Rectal smooth muscle tissue (tissue), 1 donor: ENCODE results near the gene NPDC1.

Experiments used
- H3K27ac ChIP-seq: one replicate; pipeline ENCODE4 v1.7.0; 2013; ENCODE audit warnings: low read depth, low read length, inconsistent platforms
- H3K27me3 ChIP-seq: one replicate; pipeline ENCODE4 v1.7.0; 2013; ENCODE audit warnings: low read length; ENCODE audit not compliant: control insufficient read depth, insufficient read depth
- H3K36me3 ChIP-seq: one replicate; pipeline ENCODE4 v1.7.0; 2013; ENCODE audit warnings: low read length; ENCODE audit not compliant: control insufficient read depth, insufficient read depth
- H3K4me1 ChIP-seq: one replicate; pipeline ENCODE4 v1.7.0; 2013; ENCODE audit warnings: low read length; ENCODE audit not compliant: control insufficient read depth, insufficient read depth
- H3K4me3 ChIP-seq: one replicate; pipeline ENCODE4 v1.7.0; 2013; ENCODE audit warnings: low read length
- H3K9ac ChIP-seq: one replicate; pipeline ENCODE4 v1.7.0; 2013; ENCODE audit warnings: low read length

Gene NPDC1

DNA sequence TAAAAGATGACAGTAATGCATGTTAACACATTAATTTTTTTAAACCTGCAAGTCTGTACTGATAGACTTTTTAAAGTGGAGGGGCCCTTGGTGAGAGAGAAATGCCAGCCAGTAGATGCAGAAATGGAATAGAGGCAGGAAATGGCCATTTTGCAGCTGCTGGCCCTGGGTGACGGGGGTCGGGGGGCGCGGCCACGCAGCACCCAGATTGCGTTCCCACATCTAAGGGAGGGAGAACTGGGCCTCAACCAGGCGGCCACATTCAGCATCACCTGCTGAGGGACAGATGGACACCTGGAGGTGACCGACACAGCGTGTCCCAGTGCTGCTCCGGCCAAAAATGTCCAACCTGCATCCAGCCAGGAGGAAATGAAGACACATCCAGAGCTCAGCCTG is 43.3 kb downstream of the NPDC1 start:
- Histone ChIP-seq H3K4me1 (no peaks in the 10 kb centered on the region), H3K4me3 (no peak overlapping the region), H3K27me3 (no peaks in the 10 kb centered on the region), H3K9ac (no peak overlapping the region), H3K36me3 (no peaks in the 10 kb centered on the region), H3K27ac (no peak overlapping the region)

DNA sequence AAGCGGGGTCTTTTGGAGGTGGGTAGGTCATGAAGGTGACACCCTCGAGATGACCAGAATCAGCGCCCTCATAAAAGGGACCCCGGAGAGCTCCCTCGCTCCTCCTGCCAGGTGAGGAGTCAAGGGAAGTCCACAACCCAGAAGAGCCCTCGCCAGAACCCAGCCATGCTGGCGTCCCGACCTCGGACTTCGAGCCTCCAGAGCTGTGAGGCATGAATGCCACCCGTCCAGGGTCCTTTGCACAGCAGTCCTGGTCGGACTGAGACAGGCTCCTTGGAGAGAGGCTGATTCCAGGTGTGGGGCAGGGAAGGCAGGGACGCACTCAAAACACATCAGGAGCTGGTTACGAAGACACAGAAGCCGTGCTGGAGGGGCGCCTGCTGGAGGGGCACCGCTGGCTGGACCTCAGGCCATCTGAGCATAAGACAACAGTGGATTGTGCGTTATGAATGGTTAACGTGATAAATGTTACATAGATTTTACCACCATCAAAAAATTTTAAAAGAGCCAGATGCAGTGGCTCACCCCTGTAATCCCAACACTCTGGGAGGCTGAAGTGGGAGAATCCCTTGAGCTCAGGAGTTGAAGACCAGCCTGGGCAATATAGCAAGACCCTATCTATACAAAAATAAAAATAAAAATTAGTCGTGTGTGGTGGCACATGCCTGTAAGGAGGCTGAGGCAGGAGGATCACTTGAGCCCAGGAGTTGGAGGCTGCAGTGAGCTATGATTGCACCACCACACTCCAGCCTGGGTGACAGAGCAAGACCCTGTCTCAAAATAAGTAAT is 43.9 kb downstream of the NPDC1 start:
- no peaks in the 10 kb centered on the region for H3K36me3 ChIP-seq
- H3K4me3 ChIP-seq = no peak overlapping the region
- no peak overlapping the region for H3K27ac ChIP-seq
- no peaks in the 10 kb centered on the region for H3K4me1 ChIP-seq
- H3K27me3 ChIP-seq = no peaks in the 10 kb centered on the region
- no peak overlapping the region for H3K9ac ChIP-seq

DNA sequence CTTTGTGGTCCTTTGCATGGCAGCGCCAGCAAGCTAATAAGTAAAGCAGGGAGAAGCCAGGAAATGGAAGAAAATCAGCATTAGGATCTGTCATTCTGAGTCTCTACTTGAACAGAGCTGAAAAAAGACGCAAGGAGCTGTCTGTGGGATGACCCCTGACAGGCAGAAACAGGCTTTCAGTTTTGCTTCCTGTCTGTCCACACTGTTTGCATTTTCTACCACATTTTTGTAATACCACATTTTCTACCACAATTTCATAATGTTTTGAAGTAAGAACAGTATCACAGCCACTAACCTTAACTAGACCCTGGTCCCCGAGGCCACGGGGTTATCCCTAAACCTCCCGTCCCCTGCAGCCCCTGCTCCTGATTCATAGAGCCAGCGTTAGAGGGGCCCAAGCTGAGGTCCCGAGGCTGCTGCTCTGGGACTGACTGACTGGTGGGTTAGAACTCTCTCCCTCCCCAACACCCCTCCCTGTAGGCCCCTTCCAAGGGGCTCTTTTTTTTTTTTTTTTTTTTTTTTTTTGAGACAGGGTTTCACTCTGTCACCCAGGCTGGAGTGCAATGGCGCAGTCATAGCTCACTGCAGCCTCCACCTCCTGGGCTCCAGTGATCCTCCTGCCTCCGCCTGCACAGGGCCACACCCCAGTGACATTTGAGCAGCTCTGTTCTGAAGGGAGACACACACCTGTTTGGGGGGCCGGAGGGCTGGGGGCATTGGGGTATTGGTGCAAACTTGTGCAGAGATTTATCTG is 45.6 kb downstream of the NPDC1 start:
- Histone ChIP-seq H3K4me1 (no peaks in the 10 kb centered on the region), H3K27me3 (peaks cover 3% of the 10 kb centered on the region), H3K27ac (no peak overlapping the region), H3K9ac (no peak overlapping the region), H3K36me3 (no peaks in the 10 kb centered on the region), H3K4me3 (no peak overlapping the region)

DNA sequence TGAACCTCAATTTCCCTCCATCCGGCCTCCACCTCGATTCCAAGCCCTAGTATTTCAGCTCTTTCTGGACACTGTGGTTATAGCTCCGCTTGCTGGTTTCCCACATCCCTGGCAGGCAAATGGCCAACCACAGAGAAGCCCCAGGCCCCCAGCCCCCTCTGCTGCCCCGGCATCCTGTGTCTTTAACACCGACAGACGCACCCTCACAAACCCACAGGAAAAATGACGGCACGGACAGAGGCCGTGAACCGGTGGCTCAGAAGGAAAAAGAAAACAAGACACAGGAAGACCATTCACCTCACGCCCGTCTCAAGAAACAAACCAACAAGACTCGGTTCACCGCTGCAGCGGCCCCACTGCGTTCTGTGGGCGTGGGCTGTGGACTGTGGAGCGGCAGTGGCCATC is 48.1 kb downstream of the NPDC1 start:
- H3K4me1 ChIP-seq = peaks cover 2% of the 10 kb centered on the region
- H3K9ac ChIP-seq = no peak overlapping the region
- H3K27me3 ChIP-seq = peaks cover 3% of the 10 kb centered on the region
- no peak overlapping the region for H3K4me3 ChIP-seq
- no peaks in the 10 kb centered on the region for H3K36me3 ChIP-seq
- H3K27ac ChIP-seq = no peak overlapping the region

DNA sequence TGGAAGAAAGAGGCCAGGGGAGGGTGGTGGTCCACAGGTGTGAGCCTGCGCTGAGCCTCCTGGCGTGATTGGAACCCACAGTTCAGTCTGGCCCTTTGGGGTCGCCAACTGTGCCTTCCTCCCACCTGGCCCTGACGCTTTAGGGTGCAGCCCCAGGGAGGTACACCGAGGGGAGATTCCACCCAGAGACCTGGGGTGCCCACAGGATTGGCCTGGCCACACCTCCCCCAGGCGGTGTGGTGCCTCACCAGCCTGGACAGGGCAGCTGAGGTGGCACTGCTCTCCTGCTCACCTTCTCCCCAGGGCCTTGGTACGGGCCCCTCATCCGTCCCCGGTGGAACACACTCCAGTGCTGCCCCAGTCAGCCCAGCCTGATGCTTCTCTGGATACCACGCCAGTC is 48.6 kb downstream of the NPDC1 start:
- Histone ChIP-seq H3K27me3 (peaks cover 3% of the 10 kb centered on the region), H3K36me3 (no peaks in the 10 kb centered on the region), H3K27ac (no peak overlapping the region), H3K4me3 (no peak overlapping the region), H3K4me1 (peaks cover 3% of the 10 kb centered on the region), H3K9ac (no peak overlapping the region)

DNA sequence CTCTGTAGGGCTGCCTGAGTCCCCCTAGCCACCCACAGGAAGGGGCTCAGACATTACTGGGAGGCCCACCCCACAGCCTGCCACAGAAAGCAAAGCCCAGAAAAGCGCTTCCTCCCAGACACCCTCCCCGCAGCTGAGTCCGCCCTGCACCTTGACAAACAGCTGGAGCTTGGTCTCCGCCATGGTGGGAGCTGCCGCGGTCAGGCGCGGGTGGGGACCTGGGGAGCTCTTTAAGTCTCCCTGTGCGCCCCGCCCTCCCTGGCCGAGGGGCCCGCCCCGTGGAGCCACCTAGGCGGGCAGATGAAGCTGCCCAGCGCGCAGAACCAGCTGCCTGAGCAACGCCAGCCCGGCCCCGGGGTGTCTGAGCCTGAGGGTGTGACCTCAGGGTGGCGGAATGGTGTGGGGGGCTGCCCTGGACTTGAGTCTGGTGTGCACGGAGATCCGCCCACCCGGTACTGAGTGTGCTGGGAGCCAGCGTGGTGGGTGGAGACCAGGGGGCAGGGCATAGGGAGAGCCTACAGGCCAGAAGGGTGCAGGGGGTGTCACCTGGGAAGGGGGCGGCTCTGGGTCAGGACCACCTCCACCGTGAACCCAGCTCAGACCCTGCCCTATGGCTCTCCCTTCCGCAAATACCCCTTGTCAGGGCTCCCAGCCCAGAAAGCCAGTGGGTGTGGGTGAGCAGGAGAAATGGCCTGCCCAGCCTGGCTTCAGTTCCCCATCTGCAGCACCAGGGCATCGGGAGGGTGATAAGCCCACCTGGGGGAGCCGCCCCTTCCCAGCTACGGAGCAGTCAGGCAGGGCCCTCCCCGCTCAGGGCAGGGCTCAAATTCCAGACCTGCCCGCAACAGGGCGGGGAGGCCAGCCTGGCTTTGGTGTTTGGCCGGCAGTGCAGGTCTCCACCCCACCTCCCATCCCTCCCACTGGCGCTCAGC is 49.4 kb downstream of the NPDC1 start, which contains the start of gene CLIC3:
CLIC3 (minus strand) TSS at position 208 of the 932 bp plus-strand sequence; CDS start at position 183, 25 bp downstream.
- Histone ChIP-seq H3K27me3 (peaks cover 3% of the 10 kb centered on the region), H3K9ac (no peak within 1 kb of the TSS), H3K36me3 (no peaks in the 10 kb centered on the region), H3K4me3 (peak within 1 kb of the TSS; percentile 43), H3K27ac (no peak within 1 kb of the TSS), H3K4me1 (peaks cover 3% of the 10 kb centered on the region)

DNA sequence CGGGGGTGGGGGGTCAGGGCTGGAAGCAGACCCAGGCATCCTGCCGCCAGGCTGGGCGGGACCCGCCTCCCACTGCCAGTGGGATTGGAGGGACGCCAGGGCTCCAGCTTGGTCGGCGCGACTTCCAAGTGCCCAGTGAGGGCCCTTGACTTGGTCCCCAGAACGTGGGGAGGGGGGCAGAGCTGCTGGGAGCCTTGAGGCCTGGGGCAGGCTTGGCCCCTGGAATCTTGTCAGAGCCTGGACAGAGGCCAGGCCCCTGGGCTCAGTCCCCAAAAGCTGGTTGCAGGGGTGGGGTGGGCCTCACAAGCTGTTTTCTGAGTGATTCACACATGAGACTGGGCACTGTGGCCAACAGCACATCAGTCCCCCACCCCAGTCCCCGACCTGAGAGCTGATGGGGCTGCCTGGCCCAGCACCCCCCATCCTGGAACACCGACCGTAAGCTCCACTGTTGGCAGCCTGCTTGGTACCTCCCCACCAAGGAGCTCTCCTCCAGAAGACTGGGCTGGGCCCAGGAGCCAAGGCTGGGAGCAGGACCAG is 50.1 kb downstream of the NPDC1 start:
- no peaks in the 10 kb centered on the region for H3K36me3 ChIP-seq
- H3K27ac ChIP-seq = no peak overlapping the region
- H3K4me3 ChIP-seq = peak overlapping the region; percentile 43
- H3K9ac ChIP-seq = no peak overlapping the region
- H3K4me1 ChIP-seq = peaks cover 3% of the 10 kb centered on the region
- H3K27me3 ChIP-seq = peaks cover 3% of the 10 kb centered on the region

DNA sequence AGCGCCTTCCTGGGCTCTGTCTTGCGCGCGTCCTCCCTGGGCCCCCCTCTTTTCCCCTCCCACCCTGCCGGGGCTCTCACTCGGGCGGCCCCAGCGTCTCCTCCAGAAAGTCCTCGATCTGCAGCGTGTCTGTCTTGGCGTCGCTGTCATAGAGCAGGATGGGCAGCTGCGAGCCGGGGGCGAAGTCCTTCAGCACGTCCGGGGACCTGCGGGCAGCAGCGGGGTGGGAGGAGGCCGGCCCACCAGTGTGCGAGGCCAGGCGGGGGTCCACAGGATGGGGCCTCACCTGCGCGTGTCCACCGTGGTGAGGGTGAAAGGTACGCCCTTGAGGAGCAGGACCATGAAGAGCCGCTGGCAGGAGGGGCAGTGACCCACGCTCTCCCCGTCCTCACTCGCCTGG is 50.6 kb downstream of the NPDC1 start:
- H3K4me1 ChIP-seq = peaks cover 3% of the 10 kb centered on the region
- no peak overlapping the region for H3K4me3 ChIP-seq
- H3K27ac ChIP-seq = no peak overlapping the region
- no peaks in the 10 kb centered on the region for H3K36me3 ChIP-seq
- H3K9ac ChIP-seq = no peak overlapping the region
- peaks cover 3% of the 10 kb centered on the region for H3K27me3 ChIP-seq

DNA sequence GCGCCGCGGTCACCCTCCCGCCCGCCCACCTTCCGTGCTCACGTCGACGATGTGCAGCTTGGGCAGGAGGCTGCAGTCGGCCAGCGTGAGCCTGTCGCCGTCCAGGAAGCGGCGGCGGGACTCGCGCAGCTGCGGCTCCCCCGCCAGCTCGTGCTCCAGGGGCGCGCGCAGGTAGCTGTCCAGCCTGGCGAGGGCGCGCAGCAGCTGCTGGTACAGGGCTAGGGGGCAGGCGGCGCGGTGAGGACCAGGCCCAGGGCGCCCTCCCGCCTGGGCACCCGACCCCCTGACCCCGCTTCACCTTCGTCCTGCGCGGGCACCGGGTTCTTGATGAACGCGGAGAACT is 51.1 kb downstream of the NPDC1 start:
- H3K4me1 ChIP-seq = peaks cover 3% of the 10 kb centered on the region
- H3K36me3 ChIP-seq = no peaks in the 10 kb centered on the region
- no peak overlapping the region for H3K9ac ChIP-seq
- no peak overlapping the region for H3K27ac ChIP-seq
- peaks cover 3% of the 10 kb centered on the region for H3K27me3 ChIP-seq
- H3K4me3 ChIP-seq = no peak overlapping the region

DNA sequence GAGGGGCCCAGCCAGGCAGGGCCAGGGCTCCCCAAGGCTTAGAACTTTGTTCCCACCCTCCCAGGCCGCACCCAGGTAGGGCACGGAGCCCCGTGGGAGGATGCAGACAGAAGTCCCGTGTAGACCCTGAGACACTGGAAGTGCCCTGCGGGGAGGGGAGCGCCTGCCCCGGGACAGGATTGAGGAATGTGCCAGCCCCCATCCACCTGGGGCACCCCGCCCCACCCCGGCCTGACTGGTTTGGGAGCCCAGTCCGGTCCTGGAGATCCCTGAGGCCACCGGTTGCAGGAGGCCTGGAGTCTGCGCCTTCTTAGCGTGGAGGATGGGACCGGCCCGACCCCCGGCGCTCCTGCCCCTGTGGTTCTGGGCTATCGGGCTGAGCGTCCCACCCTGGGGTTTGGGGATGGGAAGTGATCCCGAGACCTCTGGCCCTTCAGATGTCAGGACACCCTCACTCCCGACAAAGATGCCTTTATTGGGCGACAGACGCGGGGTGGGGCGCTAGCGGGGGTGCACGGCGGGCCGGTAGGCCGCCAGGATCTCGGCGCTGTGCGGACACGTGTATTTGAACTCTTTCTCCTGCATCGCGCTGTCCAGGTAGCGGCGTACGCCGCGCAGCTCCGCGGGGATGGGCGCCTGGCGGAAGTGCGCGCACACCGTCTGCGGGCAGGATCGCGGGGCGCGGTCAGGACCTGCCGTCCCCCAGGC is 51.6 kb downstream of the NPDC1 start:
- Histone ChIP-seq H3K4me3 (no peak overlapping the region), H3K36me3 (no peaks in the 10 kb centered on the region), H3K27ac (no peak overlapping the region), H3K9ac (no peak overlapping the region), H3K27me3 (peaks cover 3% of the 10 kb centered on the region), H3K4me1 (peaks cover 3% of the 10 kb centered on the region)

DNA sequence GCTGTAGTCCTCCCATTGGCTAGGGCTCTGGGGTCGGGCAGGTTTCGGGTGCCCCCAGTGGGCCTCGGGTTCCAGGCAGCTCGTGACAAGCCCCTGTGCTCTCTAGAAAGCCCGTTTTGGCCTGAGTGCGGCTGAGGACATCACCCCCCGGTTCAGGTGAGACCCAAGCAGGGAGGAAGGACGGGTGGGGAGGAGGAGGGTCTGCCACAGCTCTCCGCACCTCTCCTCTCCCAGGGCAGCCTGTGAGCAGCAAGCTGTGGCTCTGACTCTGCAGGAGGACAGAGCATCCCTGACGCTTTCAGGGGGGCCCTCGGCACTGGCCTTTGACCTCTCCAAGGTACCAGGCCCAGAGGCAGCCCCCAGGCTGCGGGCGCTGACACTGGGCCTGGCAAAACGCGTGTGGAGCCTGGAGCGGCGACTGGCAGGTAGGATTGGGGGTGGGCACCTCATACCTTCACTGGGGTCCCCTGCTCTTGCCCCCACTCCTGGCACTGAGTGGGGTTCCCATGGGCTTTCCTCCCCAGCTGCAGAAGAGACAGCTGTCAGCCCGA is 53.1 kb downstream of the NPDC1 start:
- Histone ChIP-seq H3K36me3 (no peaks in the 10 kb centered on the region), H3K27me3 (peaks cover 3% of the 10 kb centered on the region), H3K27ac (no peak overlapping the region), H3K4me3 (peak overlapping the region; percentile 71), H3K9ac (peak overlapping the region; percentile 42), H3K4me1 (peaks cover 3% of the 10 kb centered on the region)
